ENCODE measurements around the gene MIGA2.

The MIGA2 gene

GRCh38 chr9:129074106-129074505 is 37.7 kb downstream of the MIGA2 start:
- no peak for DNase-seq

DNA sequence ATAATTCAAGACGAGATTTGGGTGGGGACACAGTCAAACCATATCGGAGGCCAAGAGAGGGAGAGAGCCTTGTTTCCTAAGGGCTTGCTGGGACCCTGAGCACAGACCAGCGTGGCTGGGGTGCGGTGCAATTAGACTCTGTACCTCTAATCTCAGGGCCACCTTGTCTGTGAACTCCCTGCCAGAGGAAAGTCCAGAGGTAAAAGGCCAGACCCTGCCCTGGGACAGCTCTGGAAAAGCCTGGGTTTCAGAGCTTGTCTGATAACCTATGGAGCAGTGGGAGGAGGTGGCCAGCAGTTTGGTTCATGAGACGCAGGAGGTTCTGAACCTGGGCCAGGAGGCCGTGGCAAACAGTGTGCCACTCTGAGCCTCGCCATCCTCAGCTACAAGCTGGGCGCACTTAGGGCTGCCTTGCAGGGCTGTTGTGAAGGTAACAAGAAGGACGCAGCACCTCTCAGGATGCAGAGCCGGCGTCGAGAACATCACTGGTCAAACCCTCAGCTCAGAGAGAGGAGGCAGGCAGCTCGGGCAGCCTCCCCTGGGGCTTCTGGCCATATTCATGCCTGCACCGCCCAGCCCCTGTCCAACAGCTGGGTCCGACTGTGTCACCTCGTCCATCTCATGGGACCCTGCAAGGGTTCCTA is 39.7 kb downstream of the MIGA2 start:
- DNase-seq = no peak

DNA sequence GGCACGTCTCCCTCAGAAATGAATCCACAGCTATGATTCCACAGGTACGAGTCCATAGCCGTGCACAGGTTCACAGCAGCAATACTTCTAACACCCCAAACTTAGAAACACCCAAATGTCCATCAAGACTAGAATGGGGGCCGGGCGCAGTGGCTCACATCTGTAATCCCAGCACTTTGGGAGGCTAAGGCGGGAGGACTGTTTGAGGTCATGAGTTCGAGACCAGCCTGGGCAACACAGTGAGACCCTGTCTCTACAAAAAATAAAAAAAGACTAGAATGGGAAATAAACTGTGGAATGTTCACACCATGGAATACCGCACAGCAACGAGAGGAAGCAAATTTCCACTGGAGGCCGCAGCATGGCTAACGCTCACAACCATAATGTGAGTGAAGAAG is 40.2 kb downstream of the MIGA2 start:
- DNase-seq = no peak

- DNase-seq = no peak
These were observed 40.8 kb downstream of the MIGA2 start for GRCh38 chr9:129077236-129077635.

- no peak for DNase-seq
These were observed 42.5 kb downstream of the MIGA2 start for GRCh38 chr9:129078691-129079503.

DNA sequence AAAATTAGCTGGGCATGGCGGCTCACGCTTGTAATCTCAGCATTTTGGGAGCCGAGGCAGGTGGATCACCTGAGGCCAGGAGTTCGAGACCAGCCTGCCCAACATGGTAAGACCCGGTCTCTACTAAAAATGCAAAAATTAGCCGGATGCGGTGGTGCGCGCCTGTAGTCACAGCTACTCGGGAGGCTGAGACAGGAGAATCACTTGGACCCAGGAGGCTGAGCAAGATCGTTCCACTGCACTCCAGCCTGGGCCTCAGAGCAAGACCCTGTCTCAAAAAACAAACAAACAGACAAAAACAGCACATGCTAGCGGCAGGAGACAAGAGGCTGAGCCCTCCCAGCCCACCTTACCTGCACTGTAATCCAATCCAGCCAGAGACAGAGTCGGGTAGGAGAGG is 43.4 kb downstream of the MIGA2 start:
- DNase-seq = no peak

- DNase-seq = no peak
These were observed 43.8 kb downstream of the MIGA2 start for GRCh38 chr9:129080298-129080600.

GRCh38 chr9:129080601-129081387 is 44.4 kb downstream of the MIGA2 start, which contains the start of gene DOLPP1:
Gene DOLPP1, plus strand, starts transcription at chr9:129081111. Its CDS starts 21 bp downstream, at chr9:129081132.
- peak; percentile 97 for DNase-seq

GRCh38 chr9:129081388-129081904 is 45.0 kb downstream of the MIGA2 start:
- DNase-seq = no peak

GRCh38 chr9:129084087-129084486 is 47.7 kb downstream of the MIGA2 start:
- DNase-seq = no peak

- no peak for DNase-seq
These were observed 52.8 kb downstream of the MIGA2 start for GRCh38 chr9:129089246-129089645.

DNA sequence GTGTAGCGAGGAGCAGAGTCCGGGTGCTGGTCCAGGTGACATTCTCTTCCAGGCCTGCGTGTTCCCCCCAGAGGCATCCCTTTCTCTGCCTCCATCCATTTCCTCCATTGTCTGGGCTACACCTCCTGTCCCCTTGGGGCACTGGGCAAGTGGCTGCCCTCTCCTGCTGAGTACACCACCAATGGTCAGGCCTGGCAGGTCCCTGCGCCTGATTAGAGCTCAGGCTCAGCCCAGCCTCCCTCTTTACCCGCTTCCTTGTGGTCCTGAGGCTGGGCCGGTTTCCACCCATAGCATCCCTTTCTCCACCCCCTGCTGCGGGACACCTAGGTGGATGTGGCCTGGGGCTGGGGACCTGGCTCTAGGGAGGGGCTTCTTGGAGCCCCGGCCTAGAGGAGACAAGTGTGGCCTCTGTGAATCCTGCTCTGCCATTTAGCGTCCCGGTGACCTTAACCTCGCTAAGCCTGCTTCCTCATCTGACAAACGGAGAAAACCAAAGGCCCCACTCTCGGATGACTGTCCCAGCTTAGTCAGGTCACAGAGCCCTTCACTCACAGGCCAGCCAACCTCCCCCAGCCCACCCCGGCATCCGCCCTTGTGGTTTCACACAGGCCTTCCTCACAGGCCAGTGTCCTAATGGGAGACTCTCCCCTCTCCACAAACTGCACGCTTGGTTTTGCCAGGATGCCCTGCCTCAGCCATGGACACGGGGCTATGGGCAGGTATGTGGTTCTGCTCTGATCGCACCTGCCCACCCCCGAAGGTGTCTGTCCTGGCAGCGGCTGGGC is 57.4 kb downstream of the MIGA2 start:
- DNase-seq = no peak

GRCh38 chr9:129094387-129095169 is 58.2 kb downstream of the MIGA2 start:
- no peak for DNase-seq

GRCh38 chr9:129095170-129095667 is 58.8 kb downstream of the MIGA2 start:
- DNase-seq = no peak

DNA sequence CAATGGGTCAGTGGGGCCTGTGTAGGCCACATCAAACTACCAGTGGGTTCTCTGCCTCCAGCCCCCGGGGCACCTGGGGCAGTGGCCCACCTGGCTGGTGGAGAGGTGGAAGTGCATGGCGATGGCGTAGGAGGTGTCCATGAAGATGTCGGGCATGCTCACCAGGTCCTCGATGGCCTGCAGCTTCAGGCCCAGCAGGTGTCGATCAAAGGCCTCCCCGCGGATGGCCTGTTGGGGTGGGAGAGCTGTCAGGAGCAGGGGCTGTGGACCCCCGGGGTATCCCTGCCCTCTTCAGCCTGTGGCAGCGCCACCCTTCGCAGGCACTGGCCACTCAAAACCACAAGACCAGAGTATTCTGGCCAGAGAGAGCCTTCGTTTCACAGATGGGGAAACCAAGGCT is 59.5 kb downstream of the MIGA2 start:
- no peak for DNase-seq

DNA sequence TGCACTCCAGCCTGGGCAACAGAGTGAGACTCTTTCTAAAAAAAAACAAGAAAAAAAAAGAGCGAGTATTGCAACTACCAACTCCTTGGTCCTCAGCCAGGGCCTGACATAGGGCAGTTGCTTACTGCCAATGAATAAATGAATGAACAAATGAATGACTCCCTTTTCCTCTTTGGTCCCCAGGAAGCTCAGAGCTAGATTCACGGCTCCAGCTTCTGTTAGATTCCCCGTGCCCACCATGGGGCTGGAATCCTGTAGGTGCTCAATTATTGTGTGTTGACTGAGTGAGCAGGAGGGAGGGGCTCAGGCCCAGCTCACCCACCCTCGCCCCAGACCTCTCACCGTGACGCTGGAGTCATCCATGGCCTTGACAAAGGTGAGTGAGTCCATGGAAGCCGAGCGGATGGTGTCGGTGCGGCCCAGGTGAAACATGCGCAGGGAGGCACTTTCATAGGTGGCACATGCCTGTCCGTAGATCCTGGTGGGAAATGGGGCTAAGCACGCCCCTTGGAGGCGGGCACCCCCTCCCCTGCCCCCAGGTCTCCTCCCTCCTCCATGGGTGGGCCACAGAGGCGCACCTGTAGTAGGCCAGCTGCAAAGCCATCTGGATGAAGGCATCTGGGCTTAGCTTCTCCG is 61.4 kb downstream of the MIGA2 start:
- DNase-seq = no peak

DNA sequence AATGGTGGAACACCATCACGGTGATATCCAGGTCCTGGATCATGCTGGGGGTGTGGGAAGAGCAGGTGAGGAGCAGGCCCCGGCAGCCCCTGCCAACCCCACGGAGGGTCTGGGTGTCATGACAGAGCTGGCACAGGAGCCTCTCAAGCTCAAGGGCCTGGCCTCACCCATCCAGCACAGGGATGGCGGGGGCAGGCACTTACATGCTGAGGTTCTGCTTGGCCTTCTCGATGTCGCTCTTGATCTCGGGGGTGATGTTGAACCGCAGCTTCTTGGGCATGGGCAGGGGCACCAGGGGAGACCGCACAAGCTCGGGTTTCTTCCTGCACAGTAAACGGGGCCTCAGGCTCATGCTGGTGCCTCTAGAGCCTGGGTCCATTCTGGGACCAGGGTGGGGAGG is 61.9 kb downstream of the MIGA2 start:
- DNase-seq = no peak

- no peak for DNase-seq
These were observed 64.2 kb downstream of the MIGA2 start for GRCh38 chr9:129100383-129101169.

- DNase-seq = no peak
These were observed 64.9 kb downstream of the MIGA2 start for GRCh38 chr9:129101279-129101678.

GRCh38 chr9:129102095-129102525 is 65.7 kb downstream of the MIGA2 start:
- DNase-seq = no peak

Measured in NK-92 treated with Interleukin-12 subunit alpha and Interleukin-12 subunit beta, amount 100 ng/mL, for 24 hours (cell line).